Spinal cord (tissue), 10 donors: Measurements from ENCODE around the gene CEP120. TPM values are rescaled to one million over a fixed set of nuclear protein-coding genes. Genes with fewer than 3 reads are reported as not detected.

Experiments
- DNase-seq, 6 donors: peaks; one replicate each; pipeline versions ENCODE4 v3.0.0 to v3.0.0-alpha.2; 2013 to 2015; ENCODE audit warnings: low spot score in 6 of 6, low read depth in 4 of 6
- H3K27ac ChIP-seq: one replicate; pipeline ENCODE4 v1.5.1; 2013; ENCODE audit warnings: low read depth, low read length, control low read depth
- H3K27me3 ChIP-seq: one replicate; pipeline ENCODE4 v1.6.1; 2013; ENCODE audit warnings: low read length; ENCODE audit not compliant: control insufficient read depth, insufficient read depth
- H3K36me3 ChIP-seq: one replicate; pipeline ENCODE4 v1.6.1; 2013; ENCODE audit warnings: low read length; ENCODE audit not compliant: control insufficient read depth, insufficient read depth
- H3K4me1 ChIP-seq: one replicate; pipeline ENCODE4 v1.6.1; 2013; ENCODE audit warnings: low read length; ENCODE audit not compliant: control insufficient read depth, insufficient read depth
- H3K4me3 ChIP-seq: one replicate; pipeline ENCODE4 v1.5.1; 2013; ENCODE audit warnings: low read depth, low read length, control low read depth
- H3K9me3 ChIP-seq: one replicate; pipeline ENCODE4 v1.6.1; 2013; ENCODE audit warnings: low read length; ENCODE audit not compliant: control insufficient read depth, insufficient read depth
- WGBS: methylation state at CpG from one replicate; pipeline ENCODE4 v1.1.5; 2013; ENCODE audit warnings: missing lambda C conversion rate; ENCODE audit not compliant: insufficient coverage; 5-methylcytosine and 5-hydroxymethylcytosine counted together
- polyA plus RNA-seq, 2 donors: library from polyadenylated mRNA; unstranded; fragments of 120-200 nt; gene quantifications; one replicate each; pipeline ENCODE4 v1.2.1, GENCODE V29; 2013; ENCODE audit not compliant: insufficient read length in 2 of 2
- total RNA-seq, 2 donors: library from RNA; depleted of rRNA in 1 of 2; stranded (reverse); fragments of 120-200 nt in 1 of 2; fragments of >200 nt in 1 of 2; gene quantifications; one replicate each; pipeline versions ENCODE4 v1.2.3 to v1.2.4, GENCODE V29; 2013 to 2014
- donor health status: healthy.

Gene CEP120
- total and polyA plus RNA-seq, 4 donors: 18.4 to 39.0 (median 29.1) TPM

GRCh38 chr5:123364441-123365155, 58.6 kb downstream of the CEP120 start:
- H3K27ac ChIP-seq: no peak overlapping the region
- H3K4me1 ChIP-seq: no peaks in the 10 kb centered on the region
- peak in 1 of 6 donors; percentile 65 for DNase-seq

GRCh38 chr5:123360910-123361309, 62.3 kb downstream of the CEP120 start:
- Histone ChIP-seq H3K27ac (no peak overlapping the region), H3K4me3 (no peak overlapping the region), H3K4me1 (no peaks in the 10 kb centered on the region), H3K9me3 (no peaks in the 10 kb centered on the region), H3K36me3 (no peaks in the 10 kb centered on the region), H3K27me3 (no peaks in the 10 kb centered on the region)
- DNase-seq: no peak

More at GRCh38 chr5:123364441-123365155, 58.6 kb downstream of the CEP120 start:
- Histone ChIP-seq H3K36me3 (no peaks in the 10 kb centered on the region), H3K4me3 (no peak overlapping the region), H3K27me3 (no peaks in the 10 kb centered on the region), H3K9me3 (no peaks in the 10 kb centered on the region)
- WGBS: no CpG with 5 or more reads among the region's 2 CpGs

- Histone ChIP-seq H3K27ac (no peak overlapping the region), H3K4me3 (no peak overlapping the region), H3K27me3 (no peaks in the 10 kb centered on the region), H3K36me3 (no peaks in the 10 kb centered on the region), H3K4me1 (no peaks in the 10 kb centered on the region), H3K9me3 (no peaks in the 10 kb centered on the region)
- no peak for DNase-seq
Measured at GRCh38 chr5:123360201-123360571, 63.0 kb downstream of the CEP120 start.

GRCh38 chr5:123359454-123360200, 63.6 kb downstream of the CEP120 start:
- no CpG with 5 or more reads among the region's 5 CpGs for WGBS
- H3K9me3 ChIP-seq: no peaks in the 10 kb centered on the region
- H3K27me3 ChIP-seq: no peaks in the 10 kb centered on the region
- H3K4me3 ChIP-seq: no peak overlapping the region
- no peak overlapping the region for H3K27ac ChIP-seq
- no peaks in the 10 kb centered on the region for H3K4me1 ChIP-seq
- peak in 2 of 6 donors; percentile 32 to 52 for DNase-seq
- no peaks in the 10 kb centered on the region for H3K36me3 ChIP-seq

- H3K9me3 ChIP-seq: no peaks in the 10 kb centered on the region
- no peak for DNase-seq
- H3K4me1 ChIP-seq: no peaks in the 10 kb centered on the region
- H3K4me3 ChIP-seq: no peak overlapping the region
- H3K27me3 ChIP-seq: no peaks in the 10 kb centered on the region
- no CpG with 5 or more reads among the region's 1 CpG for WGBS
- no peaks in the 10 kb centered on the region for H3K36me3 ChIP-seq
- H3K27ac ChIP-seq: no peak overlapping the region
Measured at GRCh38 chr5:123358751-123359150, 64.5 kb downstream of the CEP120 start.

GRCh38 chr5:123358304-123358703, 64.9 kb downstream of the CEP120 start:
- no CpG with 5 or more reads among the region's 1 CpG for WGBS
- no peaks in the 10 kb centered on the region for H3K9me3 ChIP-seq
- no peak overlapping the region for H3K4me3 ChIP-seq
- no peak for DNase-seq
- H3K27me3 ChIP-seq: no peaks in the 10 kb centered on the region
- H3K36me3 ChIP-seq: no peaks in the 10 kb centered on the region
- no peaks in the 10 kb centered on the region for H3K4me1 ChIP-seq
- no peak overlapping the region for H3K27ac ChIP-seq

GRCh38 chr5:123351820-123352219, 71.4 kb downstream of the CEP120 start:
- Histone ChIP-seq H3K27me3 (no peaks in the 10 kb centered on the region), H3K4me3 (no peak overlapping the region), H3K9me3 (no peaks in the 10 kb centered on the region), H3K27ac (no peak overlapping the region), H3K4me1 (no peaks in the 10 kb centered on the region), H3K36me3 (no peaks in the 10 kb centered on the region)
- no peak for DNase-seq
- no CpG with 5 or more reads among the region's 2 CpGs for WGBS

GRCh38 chr5:123351240-123351639, 72.0 kb downstream of the CEP120 start:
- H3K36me3 ChIP-seq: no peaks in the 10 kb centered on the region
- no CpG with 5 or more reads among the region's 1 CpG for WGBS

GRCh38 chr5:123350742-123351141, 72.5 kb downstream of the CEP120 start:
- no peaks in the 10 kb centered on the region for H3K36me3 ChIP-seq
- DNase-seq: no peak
- H3K4me3 ChIP-seq: no peak overlapping the region
- no CpG with 5 or more reads among the region's 1 CpG for WGBS
- no peaks in the 10 kb centered on the region for H3K27me3 ChIP-seq
- H3K27ac ChIP-seq: no peak overlapping the region
- H3K4me1 ChIP-seq: no peaks in the 10 kb centered on the region
- H3K9me3 ChIP-seq: no peaks in the 10 kb centered on the region

More at GRCh38 chr5:123351240-123351639, 72.0 kb downstream of the CEP120 start:
- Histone ChIP-seq H3K9me3 (no peaks in the 10 kb centered on the region), H3K27me3 (no peaks in the 10 kb centered on the region), H3K4me1 (no peaks in the 10 kb centered on the region), H3K27ac (no peak overlapping the region), H3K4me3 (no peak overlapping the region)
- DNase-seq: no peak
